Sigmoid colon (tissue), 7 donors: ENCODE results near the gene SLC14A1. TPM values are rescaled to one million over a fixed set of nuclear protein-coding genes. Genes with fewer than 3 reads are reported as not detected.

Experiments
- DNase-seq: peaks from one replicate; pipeline ENCODE4 v3.0.0-alpha.2; 2019
- H3K27ac ChIP-seq, 4 donors: fragments of 200-600 bp; sonication (generic); one replicate each; pipeline ENCODE4 v1.5.1; 2016 to 2019; ENCODE audit warnings: mild to moderate bottlenecking in 1 of 4
- H3K27me3 ChIP-seq, 3 donors: fragments of 200-600 bp; sonication (generic); one replicate each; pipeline ENCODE4 v1.5.1; 2019; ENCODE audit warnings: mild to moderate bottlenecking in 1 of 3
- H3K36me3 ChIP-seq, 4 donors: fragments of 200-600 bp; sonication (generic); one replicate each; pipeline ENCODE4 v1.5.1; 2016 to 2019
- H3K4me1 ChIP-seq, 4 donors: fragments of 200-600 bp; sonication (generic); one replicate each; pipeline ENCODE4 v1.5.1; 2017 to 2019
- H3K4me3 ChIP-seq, 4 donors: fragments of 200-600 bp; sonication (generic); one replicate each; pipeline ENCODE4 v1.5.1; 2017 to 2019; ENCODE audit warnings: mild to moderate bottlenecking in 2 of 4, moderate library complexity in 1 of 4
- H3K9me3 ChIP-seq, 4 donors: fragments of 200-600 bp in 3 of 4; sonication (generic) in 3 of 4; one replicate each; pipeline versions ENCODE4 v1.5.1 to v1.6.1; 2013 to 2019
- EP300 ChIP-seq, 4 donors: sonication (generic); formaldehyde crosslinking; IDR thresholded peaks; one replicate each; pipeline ENCODE4 v1.6.1; 2017; ENCODE audit warnings: antibody characterized with exemption in 4 of 4
- POLR2A ChIP-seq, 2 donors: fragments of 450-650 bp; IDR thresholded peaks; one replicate each; pipeline ENCODE4 v1.6.1; 2016; ENCODE audit warnings: antibody characterized with exemption in 2 of 2, mild to moderate bottlenecking in 2 of 2, moderate library complexity in 2 of 2
- POLR2AphosphoS5 ChIP-seq, 4 donors: sonication (generic); formaldehyde crosslinking; IDR thresholded peaks; one replicate each; pipeline ENCODE4 v1.6.1; 2017; ENCODE audit warnings: antibody characterized with exemption in 4 of 4
- WGBS, 2 donors: extraction: QIAGEN DNeasy Blood & Tissue Kit; methylation state at CpG; one replicate each; pipeline ENCODE4 v1.1.7; 2013; 5-methylcytosine and 5-hydroxymethylcytosine counted together
- intact Hi-C: fragments of 100-400 bp; cut with DNase I; formaldehyde crosslinking; loops from one replicate; pipeline ENCODE4 v1.15.1; 2023
- polyA plus RNA-seq, 3 donors: library from polyadenylated mRNA; stranded (reverse); fragments of 200-250 nt; gene quantifications; one replicate each; pipeline ENCODE4 v1.2.3, GENCODE V29; 2013
- total RNA-seq, 4 donors: library from RNA; depleted of rRNA; stranded (reverse); fragments of >200 nt; gene quantifications; one replicate each; pipeline ENCODE4 v1.1.0, GENCODE V29; 2016
- TF ChIP-seq, protein P1 (sequence below), 4 experiments: fragments of 450-650 bp in 3 of 4; fragments of 200-600 bp in 1 of 4; IDR thresholded peaks; one replicate each; pipeline ENCODE4 v1.5.1; 2016 to 2019; ENCODE audit warnings: antibody characterized with exemption in 4 of 4, mild to moderate bottlenecking in 3 of 4, moderate library complexity in 2 of 4
- donor health status: healthy with polysubstance abuse.
- donor health status: Bipolar disorder and iron deficiency.
- donor health status: healthy.

SLC14A1 gene
- total RNA-seq = 10 to 100 TPM in 1 of 4 donors, 1 to 10 TPM in 2, not detected in 1; 1.3 to 14.4 (median 2.1) TPM
- 1 to 10 TPM in 1 of 3 donors, under 1 TPM in 1, not detected in 1; 0.69 to 1.6 TPM for polyA plus RNA-seq

DNA sequence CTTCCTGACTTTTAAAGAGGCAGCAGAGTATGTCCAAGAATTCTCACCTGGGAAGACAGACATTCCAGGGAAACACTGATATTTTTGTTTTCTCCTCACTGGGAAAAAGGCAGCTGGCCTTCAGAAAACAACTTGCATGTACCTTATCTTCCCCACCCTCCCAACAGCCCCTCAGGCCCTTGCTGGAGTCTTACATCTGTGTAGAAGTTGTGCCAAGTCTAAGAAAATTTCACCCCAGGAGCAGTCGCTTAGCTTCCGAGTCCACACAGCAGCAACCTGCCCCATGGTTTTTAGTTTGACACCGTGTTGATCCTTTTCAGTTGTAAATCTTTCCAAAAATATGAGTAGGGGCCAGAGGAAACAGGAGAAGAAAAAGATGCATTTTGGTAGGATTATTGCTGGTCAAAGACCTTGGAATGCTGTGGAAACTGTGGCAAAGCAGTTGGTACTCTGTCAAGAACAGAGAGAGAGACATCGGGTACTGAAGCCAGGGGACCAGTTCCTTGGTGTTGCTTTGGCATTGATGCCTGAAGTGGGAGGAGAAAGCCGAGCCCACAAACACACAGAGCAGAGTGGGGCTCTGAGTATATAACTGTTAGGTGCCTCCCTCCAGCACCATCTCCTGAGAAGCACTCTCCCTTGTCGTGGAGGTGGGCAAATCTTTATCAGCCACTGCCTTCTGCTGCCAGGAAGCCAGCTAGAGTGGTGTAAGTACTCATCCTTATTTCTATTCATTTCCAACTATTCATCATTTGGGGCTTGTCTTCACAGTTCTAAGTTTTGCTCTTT is at the start of gene SLC14A1:
Gene SLC14A1, plus strand, starts transcription at position 615 of the 789 bp plus-strand sequence. CDS start 6,140 bp downstream, outside the sequence.
- H3K4me1 ChIP-seq = no peaks in the 10 kb centered on the region
- intact Hi-C loops = no loop called here
- H3K27ac ChIP-seq = no peak within 1 kb of the TSS
- H3K27me3 ChIP-seq = peaks cover 0 to 3% (median 0%) of the 10 kb centered on the region in 3 donors
- TF ChIP-seq POLR2A (IDR thresholded peaks at IDR 0.05) (no peak), POLR2AphosphoS5 (IDR thresholded peaks at IDR 0.05) (no peak), EP300 (IDR thresholded peaks at IDR 0.05) (no peak)
- TF ChIP-seq, protein P1, sequence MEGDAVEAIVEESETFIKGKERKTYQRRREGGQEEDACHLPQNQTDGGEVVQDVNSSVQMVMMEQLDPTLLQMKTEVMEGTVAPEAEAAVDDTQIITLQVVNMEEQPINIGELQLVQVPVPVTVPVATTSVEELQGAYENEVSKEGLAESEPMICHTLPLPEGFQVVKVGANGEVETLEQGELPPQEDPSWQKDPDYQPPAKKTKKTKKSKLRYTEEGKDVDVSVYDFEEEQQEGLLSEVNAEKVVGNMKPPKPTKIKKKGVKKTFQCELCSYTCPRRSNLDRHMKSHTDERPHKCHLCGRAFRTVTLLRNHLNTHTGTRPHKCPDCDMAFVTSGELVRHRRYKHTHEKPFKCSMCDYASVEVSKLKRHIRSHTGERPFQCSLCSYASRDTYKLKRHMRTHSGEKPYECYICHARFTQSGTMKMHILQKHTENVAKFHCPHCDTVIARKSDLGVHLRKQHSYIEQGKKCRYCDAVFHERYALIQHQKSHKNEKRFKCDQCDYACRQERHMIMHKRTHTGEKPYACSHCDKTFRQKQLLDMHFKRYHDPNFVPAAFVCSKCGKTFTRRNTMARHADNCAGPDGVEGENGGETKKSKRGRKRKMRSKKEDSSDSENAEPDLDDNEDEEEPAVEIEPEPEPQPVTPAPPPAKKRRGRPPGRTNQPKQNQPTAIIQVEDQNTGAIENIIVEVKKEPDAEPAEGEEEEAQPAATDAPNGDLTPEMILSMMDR (IDR thresholded peaks at IDR 0.05) = no peak
- no peaks in the 10 kb centered on the region for H3K9me3 ChIP-seq
- no peak for DNase-seq
- H3K4me3 ChIP-seq = no peak within 1 kb of the TSS
- H3K36me3 ChIP-seq = no peaks in the 10 kb centered on the region
- 58 to 71% methylated on average over 6 of the region's 6 CpGs for WGBS, 2 donors

DNA sequence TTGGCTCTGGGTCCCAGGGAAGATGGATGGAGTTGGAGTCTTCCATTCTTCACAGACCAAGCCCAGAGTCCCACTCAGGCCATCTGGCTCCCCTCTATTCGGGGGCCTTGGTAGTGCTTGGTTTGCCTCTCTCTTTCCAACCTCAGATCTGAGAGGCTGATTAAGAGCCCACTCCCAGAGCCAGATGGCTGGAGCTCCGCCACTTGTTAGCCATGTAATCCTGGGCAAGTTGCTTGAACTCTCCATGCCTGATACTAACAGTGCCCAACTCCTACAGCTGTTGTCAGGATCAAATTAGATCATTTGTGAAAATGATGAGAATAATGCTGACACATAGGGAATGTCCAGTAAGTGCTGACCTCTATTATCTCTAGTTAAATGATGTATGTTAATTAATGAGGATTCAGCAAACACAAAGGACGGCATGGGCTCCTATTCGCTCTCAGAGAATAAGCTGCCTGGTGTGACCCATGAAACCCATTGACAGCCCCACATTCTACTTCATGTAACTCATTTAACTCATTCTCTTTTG is 46.6 kb upstream of the SLC14A1 start:
- Histone ChIP-seq H3K27ac (no peak overlapping the region), H3K4me1 (no peaks in the 10 kb centered on the region), H3K9me3 (no peaks in the 10 kb centered on the region), H3K27me3 (no peaks in the 10 kb centered on the region), H3K36me3 (no peaks in the 10 kb centered on the region), H3K4me3 (no peak overlapping the region)
- no peak for TF ChIP-seq POLR2A (IDR thresholded peaks at IDR 0.05)
- TF ChIP-seq, protein P1 (IDR thresholded peaks at IDR 0.05) = no peak
- no peak for TF ChIP-seq POLR2AphosphoS5 (IDR thresholded peaks at IDR 0.05)
- TF ChIP-seq EP300 (IDR thresholded peaks at IDR 0.05) = no peak
- no peak for DNase-seq
- intact Hi-C loops = no loop called here
- WGBS, 2 donors = 89 to 93% methylated on average over 4 of the region's 4 CpGs

DNA sequence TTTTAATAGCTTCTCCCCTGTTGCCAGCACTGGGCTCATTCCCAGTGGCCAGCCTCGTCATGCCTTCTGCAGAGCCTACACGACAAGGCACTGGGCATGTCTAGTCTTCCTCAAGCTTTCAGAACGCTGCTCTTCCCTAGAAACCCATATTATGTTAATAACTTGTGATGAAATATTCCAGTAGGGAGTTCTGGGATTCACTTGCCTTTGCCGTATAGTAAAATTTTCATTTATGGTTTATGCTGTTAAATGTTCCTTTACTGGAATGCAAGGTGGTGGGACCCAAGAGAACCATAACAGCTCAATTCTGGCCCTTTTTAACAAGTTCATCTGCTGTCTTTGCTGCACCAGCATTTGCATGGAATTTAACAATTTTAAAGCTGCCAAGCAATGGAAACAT is 45.5 kb upstream of the SLC14A1 start:
- DNase-seq = no peak
- H3K27ac ChIP-seq = no peak overlapping the region
- no peak overlapping the region for H3K4me3 ChIP-seq
- H3K9me3 ChIP-seq = no peaks in the 10 kb centered on the region
- TF ChIP-seq EP300 (IDR thresholded peaks at IDR 0.05) (no peak), POLR2A (IDR thresholded peaks at IDR 0.05) (no peak), POLR2AphosphoS5 (IDR thresholded peaks at IDR 0.05) (no peak)
- TF ChIP-seq, protein P1 (IDR thresholded peaks at IDR 0.05) = no peak
- WGBS, 2 donors = 80 to 90% methylated on average over 4 of the region's 4 CpGs
- no peaks in the 10 kb centered on the region for H3K4me1 ChIP-seq
- no peaks in the 10 kb centered on the region for H3K36me3 ChIP-seq
- intact Hi-C loops = no loop called here
- H3K27me3 ChIP-seq = no peaks in the 10 kb centered on the region

DNA sequence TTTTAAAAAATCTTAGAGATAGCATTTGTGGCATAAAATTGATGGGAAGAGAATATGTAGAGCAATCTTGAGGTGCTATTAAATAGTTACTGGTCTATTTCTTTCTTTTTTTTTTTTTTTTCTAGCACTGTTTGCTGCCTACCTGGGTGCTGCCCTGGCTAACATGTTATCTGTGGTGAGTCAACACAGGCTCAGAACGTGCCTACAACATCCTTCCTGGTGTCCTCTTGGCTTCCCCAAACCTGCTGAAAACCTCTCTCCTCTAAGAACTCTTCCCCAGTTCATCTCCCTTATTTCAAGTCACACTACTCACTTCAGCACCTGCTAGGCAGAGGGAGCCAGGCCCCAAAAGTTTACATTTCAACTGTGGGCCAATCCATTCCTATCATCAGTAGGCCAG is 45.1 kb upstream of the SLC14A1 start:
- no peaks in the 10 kb centered on the region for H3K27me3 ChIP-seq
- intact Hi-C loops = no loop called here
- 12 to 31% methylated on average over 1 of the region's 1 CpG for WGBS, 2 donors

More for the DNA sequence above, 45.1 kb upstream of the SLC14A1 start:
- Histone ChIP-seq H3K36me3 (no peaks in the 10 kb centered on the region), H3K4me3 (no peak overlapping the region), H3K4me1 (no peaks in the 10 kb centered on the region), H3K27ac (no peak overlapping the region), H3K9me3 (no peaks in the 10 kb centered on the region)
- TF ChIP-seq, protein P1 (IDR thresholded peaks at IDR 0.05) = no peak
- no peak for TF ChIP-seq POLR2AphosphoS5 (IDR thresholded peaks at IDR 0.05)
- no peak for TF ChIP-seq EP300 (IDR thresholded peaks at IDR 0.05)
- DNase-seq = no peak
